ENCODE data around the gene WNT9A. TPM values are rescaled to one million over a fixed set of nuclear protein-coding genes. Genes with fewer than 3 reads are reported as not detected.

WNT9A gene, protein sequence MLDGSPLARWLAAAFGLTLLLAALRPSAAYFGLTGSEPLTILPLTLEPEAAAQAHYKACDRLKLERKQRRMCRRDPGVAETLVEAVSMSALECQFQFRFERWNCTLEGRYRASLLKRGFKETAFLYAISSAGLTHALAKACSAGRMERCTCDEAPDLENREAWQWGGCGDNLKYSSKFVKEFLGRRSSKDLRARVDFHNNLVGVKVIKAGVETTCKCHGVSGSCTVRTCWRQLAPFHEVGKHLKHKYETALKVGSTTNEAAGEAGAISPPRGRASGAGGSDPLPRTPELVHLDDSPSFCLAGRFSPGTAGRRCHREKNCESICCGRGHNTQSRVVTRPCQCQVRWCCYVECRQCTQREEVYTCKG
- total RNA-seq (under 1 TPM in 1 of 2 donors, not detected in 1; 0.08 TPM), polyA plus RNA-seq (under 1 TPM in 1 of 2 donors, not detected in 1; 0.03 TPM)

DNA sequence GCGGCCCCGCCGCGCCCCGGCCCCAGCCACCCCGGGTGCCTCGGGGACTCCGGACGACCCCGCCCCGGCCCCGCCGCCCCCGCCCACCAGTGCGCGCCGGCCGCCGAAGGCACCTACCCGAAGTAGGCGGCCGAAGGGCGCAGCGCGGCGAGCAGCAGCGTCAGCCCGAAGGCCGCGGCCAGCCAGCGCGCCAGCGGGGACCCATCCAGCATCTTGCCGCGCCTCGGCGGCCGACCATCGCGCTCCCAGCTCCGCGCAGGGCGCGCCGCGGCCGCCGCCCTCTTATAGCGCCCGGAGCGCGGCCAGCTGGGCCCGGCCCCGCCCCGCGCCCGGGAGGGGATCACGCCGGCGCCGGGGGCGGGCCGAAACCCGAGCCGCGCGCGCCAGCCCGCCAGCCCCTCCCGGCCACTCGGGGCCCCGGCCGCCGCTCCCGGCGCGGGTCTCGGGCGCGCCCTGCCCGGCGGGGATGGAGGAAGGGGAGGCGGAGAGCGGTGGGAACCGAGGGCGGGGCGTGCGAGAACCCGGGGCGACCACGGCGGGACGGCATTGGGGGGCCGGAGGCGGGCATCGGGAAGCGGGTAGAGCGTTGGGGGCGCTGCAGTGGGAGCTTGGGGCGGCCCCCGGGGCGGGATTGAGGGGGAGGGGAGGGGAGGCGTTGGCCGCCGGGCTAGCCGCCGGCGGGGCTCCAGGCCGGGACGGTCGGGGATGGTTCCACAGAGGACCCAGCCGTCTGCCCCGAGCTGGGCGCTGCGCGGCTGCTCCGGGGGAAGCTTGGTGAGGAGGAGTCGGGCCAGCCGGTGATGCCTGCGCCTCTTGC, at the start of gene WNT9A:
Gene WNT9A, minus strand, starts transcription at position 257 of the 817 bp plus-strand sequence. Its CDS starts 45 bp downstream, at position 212.
- Histone ChIP-seq H3K4me1 (ENCODE audit: control insufficient read depth in 4 of 4, insufficient read depth in 4 of 4, low read length in 3 of 4) (peaks cover 0 to 20% (median 9%) of the 10 kb centered on the region in 4 donors), H3K9ac (ENCODE audit: low read depth in 1 of 2, low read length in 2 of 2) (no peak within 1 kb of the TSS), H3K9me3 (ENCODE audit: control insufficient read depth in 4 of 4, low read length in 3 of 4) (no peaks in the 10 kb centered on the region), H3K27me3 (ENCODE audit: control insufficient read depth in 4 of 4, insufficient read depth in 4 of 4, low read length in 3 of 4) (peaks cover 0 to 7% (median 2%) of the 10 kb centered on the region in 4 donors), H3K4me3 (ENCODE audit: low read depth in 1 of 3, low read length in 3 of 3) (peak within 1 kb of the TSS in 2 of 3 donors; percentile 20 to 53), H3K27ac (ENCODE audit: low read depth in 1 of 2, low read length in 2 of 2) (no peak within 1 kb of the TSS), H3K36me3 (ENCODE audit: control insufficient read depth in 4 of 4, insufficient read depth in 3 of 4, low read depth in 1 of 4, low read length in 3 of 4) (no peaks in the 10 kb centered on the region)
- DNase-seq (ENCODE audit: low spot score): no peak
- 2% methylated on average over 120 of the region's 120 CpGs for WGBS
- no peak for TF ChIP-seq JUND (IDR thresholded peaks at IDR 0.05)
- TF ChIP-seq YY1 (IDR thresholded peaks at IDR 0.05): no peak
- TF ChIP-seq, protein P1, sequence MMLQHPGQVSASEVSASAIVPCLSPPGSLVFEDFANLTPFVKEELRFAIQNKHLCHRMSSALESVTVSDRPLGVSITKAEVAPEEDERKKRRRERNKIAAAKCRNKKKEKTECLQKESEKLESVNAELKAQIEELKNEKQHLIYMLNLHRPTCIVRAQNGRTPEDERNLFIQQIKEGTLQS (IDR thresholded peaks at IDR 0.05): no peak
- TF ChIP-seq, protein P2, sequence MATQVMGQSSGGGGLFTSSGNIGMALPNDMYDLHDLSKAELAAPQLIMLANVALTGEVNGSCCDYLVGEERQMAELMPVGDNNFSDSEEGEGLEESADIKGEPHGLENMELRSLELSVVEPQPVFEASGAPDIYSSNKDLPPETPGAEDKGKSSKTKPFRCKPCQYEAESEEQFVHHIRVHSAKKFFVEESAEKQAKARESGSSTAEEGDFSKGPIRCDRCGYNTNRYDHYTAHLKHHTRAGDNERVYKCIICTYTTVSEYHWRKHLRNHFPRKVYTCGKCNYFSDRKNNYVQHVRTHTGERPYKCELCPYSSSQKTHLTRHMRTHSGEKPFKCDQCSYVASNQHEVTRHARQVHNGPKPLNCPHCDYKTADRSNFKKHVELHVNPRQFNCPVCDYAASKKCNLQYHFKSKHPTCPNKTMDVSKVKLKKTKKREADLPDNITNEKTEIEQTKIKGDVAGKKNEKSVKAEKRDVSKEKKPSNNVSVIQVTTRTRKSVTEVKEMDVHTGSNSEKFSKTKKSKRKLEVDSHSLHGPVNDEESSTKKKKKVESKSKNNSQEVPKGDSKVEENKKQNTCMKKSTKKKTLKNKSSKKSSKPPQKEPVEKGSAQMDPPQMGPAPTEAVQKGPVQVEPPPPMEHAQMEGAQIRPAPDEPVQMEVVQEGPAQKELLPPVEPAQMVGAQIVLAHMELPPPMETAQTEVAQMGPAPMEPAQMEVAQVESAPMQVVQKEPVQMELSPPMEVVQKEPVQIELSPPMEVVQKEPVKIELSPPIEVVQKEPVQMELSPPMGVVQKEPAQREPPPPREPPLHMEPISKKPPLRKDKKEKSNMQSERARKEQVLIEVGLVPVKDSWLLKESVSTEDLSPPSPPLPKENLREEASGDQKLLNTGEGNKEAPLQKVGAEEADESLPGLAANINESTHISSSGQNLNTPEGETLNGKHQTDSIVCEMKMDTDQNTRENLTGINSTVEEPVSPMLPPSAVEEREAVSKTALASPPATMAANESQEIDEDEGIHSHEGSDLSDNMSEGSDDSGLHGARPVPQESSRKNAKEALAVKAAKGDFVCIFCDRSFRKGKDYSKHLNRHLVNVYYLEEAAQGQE (IDR thresholded peaks at IDR 0.05): no peak
- TF ChIP-seq, protein P3, sequence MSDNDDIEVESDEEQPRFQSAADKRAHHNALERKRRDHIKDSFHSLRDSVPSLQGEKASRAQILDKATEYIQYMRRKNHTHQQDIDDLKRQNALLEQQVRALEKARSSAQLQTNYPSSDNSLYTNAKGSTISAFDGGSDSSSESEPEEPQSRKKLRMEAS (IDR thresholded peaks at IDR 0.05): no peak
- TF ChIP-seq HNF4G (IDR thresholded peaks at IDR 0.05): no peak
- no peak for TF ChIP-seq NR2F2 (IDR thresholded peaks at IDR 0.05)
- TF ChIP-seq HNF4A (conservative IDR thresholded peaks at IDR 0.05): no peak
- TF ChIP-seq, protein P4, sequence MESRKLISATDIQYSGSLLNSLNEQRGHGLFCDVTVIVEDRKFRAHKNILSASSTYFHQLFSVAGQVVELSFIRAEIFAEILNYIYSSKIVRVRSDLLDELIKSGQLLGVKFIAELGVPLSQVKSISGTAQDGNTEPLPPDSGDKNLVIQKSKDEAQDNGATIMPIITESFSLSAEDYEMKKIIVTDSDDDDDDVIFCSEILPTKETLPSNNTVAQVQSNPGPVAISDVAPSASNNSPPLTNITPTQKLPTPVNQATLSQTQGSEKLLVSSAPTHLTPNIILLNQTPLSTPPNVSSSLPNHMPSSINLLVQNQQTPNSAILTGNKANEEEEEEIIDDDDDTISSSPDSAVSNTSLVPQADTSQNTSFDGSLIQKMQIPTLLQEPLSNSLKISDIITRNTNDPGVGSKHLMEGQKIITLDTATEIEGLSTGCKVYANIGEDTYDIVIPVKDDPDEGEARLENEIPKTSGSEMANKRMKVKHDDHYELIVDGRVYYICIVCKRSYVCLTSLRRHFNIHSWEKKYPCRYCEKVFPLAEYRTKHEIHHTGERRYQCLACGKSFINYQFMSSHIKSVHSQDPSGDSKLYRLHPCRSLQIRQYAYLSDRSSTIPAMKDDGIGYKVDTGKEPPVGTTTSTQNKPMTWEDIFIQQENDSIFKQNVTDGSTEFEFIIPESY (IDR thresholded peaks at IDR 0.05): no peak
- TF ChIP-seq RXRA (IDR thresholded peaks at IDR 0.05): no peak
- TF ChIP-seq SP1 (IDR thresholded peaks at IDR 0.05): no peak
- TF ChIP-seq FOXA2 (IDR thresholded peaks at IDR 0.05): no peak

DNA sequence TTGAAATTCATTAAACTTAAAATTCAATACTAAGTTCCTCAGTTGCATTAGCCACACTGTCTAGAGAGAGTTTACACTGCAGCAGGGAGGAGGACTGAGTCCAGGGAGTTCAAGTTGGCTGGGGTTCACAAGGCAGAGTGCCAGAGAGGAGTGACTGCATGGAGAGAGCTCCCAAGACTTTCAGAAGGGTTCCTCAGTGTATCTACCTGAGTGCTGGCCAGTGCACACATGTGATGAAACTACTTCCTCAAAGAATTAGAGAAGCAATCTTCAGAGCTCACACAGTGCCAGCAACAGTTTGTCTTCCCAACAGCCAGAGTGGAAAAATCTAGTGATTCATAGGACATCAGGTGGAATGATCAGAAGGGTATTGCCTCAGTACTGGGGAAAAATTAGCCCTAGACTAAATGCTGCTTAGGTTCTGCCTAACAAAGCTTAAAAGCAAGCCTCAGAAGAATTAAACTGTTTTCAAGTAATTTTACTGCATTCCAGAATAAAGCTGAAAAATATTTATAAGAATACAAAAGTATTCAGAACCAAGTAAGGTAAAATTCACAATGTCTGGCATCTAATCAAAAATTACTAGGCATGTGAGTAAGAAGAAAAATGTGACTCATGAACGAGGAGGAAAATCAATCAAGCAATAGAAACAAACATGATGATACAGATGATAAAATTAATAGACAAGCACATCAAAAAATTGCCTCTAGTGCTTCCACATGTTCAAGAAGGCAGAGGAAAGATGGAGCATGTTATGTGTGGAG, 48.6 kb upstream of the WNT9A start:
- Histone ChIP-seq H3K27ac (ENCODE audit: low read depth in 1 of 2, low read length in 2 of 2) (no peak overlapping the region), H3K4me3 (ENCODE audit: low read depth in 1 of 3, low read length in 3 of 3) (no peak overlapping the region), H3K4me1 (ENCODE audit: control insufficient read depth in 4 of 4, insufficient read depth in 4 of 4, low read length in 3 of 4) (no peaks in the 10 kb centered on the region), H3K36me3 (ENCODE audit: control insufficient read depth in 4 of 4, insufficient read depth in 3 of 4, low read depth in 1 of 4, low read length in 3 of 4) (no peaks in the 10 kb centered on the region), H3K9me3 (ENCODE audit: control insufficient read depth in 4 of 4, low read length in 3 of 4) (peaks cover 0 to 17% (median 6%) of the 10 kb centered on the region in 4 donors), H3K9ac (ENCODE audit: low read depth in 1 of 2, low read length in 2 of 2) (no peak overlapping the region), H3K27me3 (ENCODE audit: control insufficient read depth in 4 of 4, insufficient read depth in 4 of 4, low read length in 3 of 4) (peaks cover 0 to 3% (median 1%) of the 10 kb centered on the region in 4 donors)
- DNase-seq (ENCODE audit: low spot score): no peak
- TF ChIP-seq RXRA (IDR thresholded peaks at IDR 0.05): no peak
- TF ChIP-seq, protein P1 (IDR thresholded peaks at IDR 0.05): no peak
- TF ChIP-seq NR2F2 (IDR thresholded peaks at IDR 0.05): no peak
- no peak for TF ChIP-seq JUND (IDR thresholded peaks at IDR 0.05)
- no peak for TF ChIP-seq FOXA2 (IDR thresholded peaks at IDR 0.05)
- TF ChIP-seq, protein P4 (IDR thresholded peaks at IDR 0.05): no peak
- no peak for TF ChIP-seq FOXA1 (IDR thresholded peaks at IDR 0.05)
- TF ChIP-seq, protein P3 (IDR thresholded peaks at IDR 0.05): no peak
- TF ChIP-seq EGR1 (IDR thresholded peaks at IDR 0.05; ENCODE audit: low read depth in 2 of 2): no peak
- no peak for TF ChIP-seq TAF1 (conservative IDR thresholded peaks at IDR 0.05)
- TF ChIP-seq HNF4G (IDR thresholded peaks at IDR 0.05): no peak
- WGBS: 9% methylated on average over 1 of the region's 1 CpG
